ENCODE data around the gene SURF6.
"Not testable (repeated sequence)": the region's sequence is repeated elsewhere in the genome, so short reads cannot be mapped to it uniquely, and the experiment has no call there.

The SURF6 gene

GRCh38 chr9:133335924-133336811 lies at the start of gene SURF6:
Gene SURF6, minus strand, starts transcription at chr9:133336188. Its CDS starts 56 bp downstream, at chr9:133336132.
- peak; percentile 97 for DNase-seq

- DNase-seq, result no peak
Observed at GRCh38 chr9:133385452-133385851, 49.5 kb upstream of the SURF6 start.

GRCh38 chr9:133384736-133385321 lies 48.8 kb upstream of the SURF6 start:
- no peak for DNase-seq

GRCh38 chr9:133383438-133383837 lies 47.5 kb upstream of the SURF6 start:
- DNase-seq, result no peak

GRCh38 chr9:133382507-133383141 lies 46.6 kb upstream of the SURF6 start:
- DNase-seq, result no peak

GRCh38 chr9:133380734-133381133 lies 44.7 kb upstream of the SURF6 start:
- no peak for DNase-seq

GRCh38 chr9:133379153-133380086 lies 43.4 kb upstream of the SURF6 start:
- DNase-seq, result no peak

- DNase-seq, result no peak
Observed at GRCh38 chr9:133378408-133378962, 42.5 kb upstream of the SURF6 start.

GRCh38 chr9:133377721-133378216 lies 41.8 kb upstream of the SURF6 start:
- DNase-seq, result no peak

- DNase-seq, result not testable (repeated sequence)
Observed at GRCh38 chr9:133377280-133377679, 41.3 kb upstream of the SURF6 start.

- peak; percentile 96 for DNase-seq
Observed at GRCh38 chr9:133375724-133376654, 40.0 kb upstream of the SURF6 start, which contains the start of the genes STKLD1 and SURF4. Gene STKLD1, plus strand, starts transcription at chr9:133376366. Its CDS starts 108 bp downstream, at chr9:133376474. Gene SURF4, minus strand, starts transcription at chr9:133376060. Its CDS starts 91 bp downstream, at chr9:133375969.

- no peak for DNase-seq
Observed at GRCh38 chr9:133375116-133375723, 39.2 kb upstream of the SURF6 start.

- DNase-seq, result no peak
Observed at GRCh38 chr9:133374612-133375115, 38.7 kb upstream of the SURF6 start.

GRCh38 chr9:133372144-133372543 lies 36.2 kb upstream of the SURF6 start:
- no peak for DNase-seq

- peak; percentile 89 for DNase-seq
Observed at GRCh38 chr9:133371261-133371711, 35.3 kb upstream of the SURF6 start.

- no peak for DNase-seq
Observed at GRCh38 chr9:133370685-133371084, 34.7 kb upstream of the SURF6 start.

GRCh38 chr9:133369933-133370332 lies 33.9 kb upstream of the SURF6 start:
- DNase-seq, result no peak

- no peak for DNase-seq
Observed at GRCh38 chr9:133369422-133369821, 33.4 kb upstream of the SURF6 start.

GRCh38 chr9:133368249-133368881 lies 32.4 kb upstream of the SURF6 start:
- DNase-seq, result no peak
